ENCODE data around the gene GAB1.

GRCh38 chr4:143412420-143412758, 75.7 kb downstream of the GAB1 start:
- TF ChIP-seq CTCF (IDR thresholded peaks at IDR 0.05) = no peak
- TF ChIP-seq ZFX (IDR thresholded peaks at IDR 0.05; ENCODE audit: borderline replicate concordance) = no peak

Measured in 22Rv1 (cell line).